A673 (cell line): ENCODE results near the gene RAB36. TPM values are rescaled to one million over a fixed set of nuclear protein-coding genes. Genes with fewer than 3 reads are reported as not detected.
A peak's percentile ranks its signal among the peaks of the same experiment; 100 is the strongest.

Source experiments
- BruUV-seq: library from RNA; stranded (reverse); fragments of 400-500 nt; replicated peaks from 2 replicates; lab custom pipeline; 2021; lab: Mats Ljungman, UMichigan
- CTCF ChIA-PET: fragments of 300-600 bp; sonication (Branson Sonifier 250); formaldehyde crosslinking; loops from one replicate; lab custom pipeline; 2022; ENCODE audit warnings: antibody characterized with exemption; lab: Charles Lee
- POLR2A ChIA-PET: fragments of 300-600 bp; sonication (Branson Sonifier 250); formaldehyde crosslinking; loops from one replicate; lab custom pipeline; 2022; ENCODE audit warnings: antibody characterized with exemption; ENCODE audit not compliant: low non-redundant PET; lab: Charles Lee
- DNase-seq: peaks from one replicate; pipeline ENCODE4 v3.0.0-alpha.2; 2015; ENCODE audit warnings: low spot score
- H3K27ac ChIP-seq: fragments of 200-600 bp; sonication (generic); 2 replicates; pipeline ENCODE4 v1.5.1; 2016; ENCODE audit warnings: mixed run types, low read depth, mild to moderate bottlenecking, mixed read lengths, antibody characterized with exemption, low read length; ENCODE audit not compliant: poor library complexity, severe bottlenecking
- H3K27me3 ChIP-seq: fragments of 200-600 bp; sonication (generic); replicated peaks from 2 replicates; pipeline ENCODE4 v1.6.1; 2017; ENCODE audit warnings: mixed run types, low read depth, mild to moderate bottlenecking, mixed read lengths, antibody characterized with exemption, low read length; ENCODE audit not compliant: insufficient read depth, poor library complexity
- H3K36me3 ChIP-seq: fragments of 200-600 bp; sonication (generic); 2 replicates; pipeline ENCODE4 v1.6.1; 2016; ENCODE audit warnings: mixed run types, mild to moderate bottlenecking, mixed read lengths, antibody characterized with exemption, low read length; ENCODE audit not compliant: insufficient read depth, poor library complexity, severe bottlenecking
- H3K4me1 ChIP-seq: fragments of 200-600 bp; sonication (generic); 2 replicates; pipeline ENCODE4 v1.6.1; 2017; ENCODE audit warnings: mixed run types, mild to moderate bottlenecking, mixed read lengths, antibody characterized with exemption, low read length; ENCODE audit not compliant: insufficient read depth, poor library complexity, severe bottlenecking
- H3K4me3 ChIP-seq: fragments of 200-600 bp; sonication (generic); 2 replicates; pipeline ENCODE4 v1.5.1; 2016; ENCODE audit warnings: low read depth, mixed run types, mild to moderate bottlenecking, mixed read lengths, low read length; ENCODE audit not compliant: poor library complexity, severe bottlenecking
- H3K9me3 ChIP-seq: fragments of 200-600 bp; sonication (generic); 2 replicates; pipeline ENCODE4 v1.6.1; 2016; ENCODE audit warnings: mixed run types, low read depth, mild to moderate bottlenecking, mixed read lengths, antibody characterized with exemption, low read length; ENCODE audit not compliant: poor library complexity, severe bottlenecking
- CTCF ChIP-seq: fragments of 300-800, 200-600 bp; sonication (generic); conservative IDR thresholded peaks from 2 replicates; pipeline ENCODE4 v1.5.1; 2017; ENCODE audit warnings: low read depth, mild to moderate bottlenecking, antibody characterized with exemption, low read length, moderate library complexity, mixed read lengths
- EZH2 ChIP-seq: fragments of 200-600 bp; sonication (generic); IDR thresholded peaks from 2 replicates; pipeline ENCODE4 v1.6.1; 2017; ENCODE audit warnings: borderline replicate concordance, low read depth, mild to moderate bottlenecking, mixed read lengths, antibody characterized with exemption, low read length; ENCODE audit not compliant: poor library complexity, severe bottlenecking
- intact Hi-C: fragments of 100-400 bp; cut with micrococcal nuclease; formaldehyde crosslinking; loops from one replicate; pipeline ENCODE4 v1.10.0; 2022; ENCODE audit not compliant: unreplicated experiment
- total RNA-seq: library from RNA; stranded (reverse); gene quantifications from 2 replicates; pipeline ENCODE4 v1.2.3, GENCODE V29; 2021

The RAB36 gene
- total RNA-seq, 1 experiment from 2014 or later, result 4.1 TPM

GRCh38 chr22:23179381-23180299 is 34.4 kb downstream of the RAB36 start:
- no TSS peak for BruUV-seq
- no peak for TF ChIP-seq EZH2
- H3K4me3 ChIP-seq, result peak overlapping the region; percentile 64
- DNase-seq, result peak; percentile 47
- peaks cover 4% of the 10 kb centered on the region for H3K36me3 ChIP-seq
- peak overlapping the region; percentile 75 for H3K27ac ChIP-seq
- H3K27me3 ChIP-seq, result no peaks in the 10 kb centered on the region
- no peaks in the 10 kb centered on the region for H3K9me3 ChIP-seq
- ChIA-PET CTCF (interaction anchor here (0.6 to 2.9 kb wide), 3 partner anchors 64 to 223 kb away, joined by 3 to 41 read pairs (median 12); no protein-coding TSS in a partner anchor), POLR2A (interaction anchor here (0.6 to 0.7 kb wide), 2 partner anchors 143 to 444 kb away, joined by 3 read pairs; no protein-coding TSS in a partner anchor)
- H3K4me1 ChIP-seq, result peaks cover 44% of the 10 kb centered on the region
- intact Hi-C loops, result loop anchor here (5.0 kb wide), 1 partner anchor 208 kb away; no protein-coding TSS in a partner anchor

- Histone ChIP-seq H3K36me3 (peaks cover 4% of the 10 kb centered on the region), H3K27me3 (no peaks in the 10 kb centered on the region), H3K4me1 (peaks cover 45% of the 10 kb centered on the region), H3K4me3 (peak within 1 kb of the TSS; percentile 64), H3K27ac (peak within 1 kb of the TSS; percentile 75), H3K9me3 (no peaks in the 10 kb centered on the region)
- DNase-seq, result peak; percentile 81
- TF ChIP-seq CTCF (no peak), EZH2 (no peak)
- ChIA-PET POLR2A (interaction anchor here (0.7 kb wide), 1 partner anchor 443 kb away, joined by 3 read pairs; no protein-coding TSS in a partner anchor), CTCF (interaction anchor here (0.6 to 2.1 kb wide), 3 partner anchors 63 to 223 kb away, joined by 3 to 21 read pairs (median 4); no protein-coding TSS in a partner anchor)
- intact Hi-C loops, result no loop called here
- BruUV-seq, result no TSS peak
Measured at GRCh38 chr22:23180301-23180892, 35.1 kb downstream of the RAB36 start, which contains the start of gene BCR. BCR (plus strand) TSS chr22:23180509; CDS start chr22:23180961, 452 bp downstream.

- POLR2A ChIA-PET, result no interaction called here
- H3K27ac ChIP-seq, result no peak overlapping the region
- CTCF ChIA-PET, result interaction anchor here (2.1 kb wide), 1 partner anchor 101 kb away, joined by 21 read pairs; no protein-coding TSS in a partner anchor
Measured at GRCh38 chr22:23180893-23181720, 35.8 kb downstream of the RAB36 start.

More at GRCh38 chr22:23180893-23181720, 35.8 kb downstream of the RAB36 start:
- H3K4me3 ChIP-seq, result peak overlapping the region; percentile 64
- DNase-seq, result peak; percentile 39
- no peaks in the 10 kb centered on the region for H3K27me3 ChIP-seq
- H3K4me1 ChIP-seq, result peaks cover 45% of the 10 kb centered on the region
- intact Hi-C loops, result no loop called here
- TF ChIP-seq CTCF (no peak), EZH2 (no peak)
- H3K36me3 ChIP-seq, result peaks cover 4% of the 10 kb centered on the region
- no peaks in the 10 kb centered on the region for H3K9me3 ChIP-seq
- no TSS peak for BruUV-seq
